ENCODE results near the gene DENND4A.
A peak's percentile ranks its signal among the peaks of the same experiment; 100 is the strongest.
"Not testable (repeated sequence)": the region's sequence is repeated elsewhere in the genome, so short reads cannot be mapped to it uniquely, and the experiment has no call there.

DENND4A gene

GRCh38 chr15:65818927-65819562 is 27.0 kb upstream of the DENND4A start:
- DNase-seq (ENCODE audit: low spot score) = no peak

- DNase-seq (ENCODE audit: low spot score) = no peak
Measured at GRCh38 chr15:65816441-65816840, 24.3 kb upstream of the DENND4A start.

GRCh38 chr15:65816008-65816407 is 23.9 kb upstream of the DENND4A start:
- not testable (repeated sequence) for DNase-seq (ENCODE audit: low spot score)

- DNase-seq (ENCODE audit: low spot score) = not testable (repeated sequence)
Measured at GRCh38 chr15:65814271-65814670, 22.2 kb upstream of the DENND4A start.

GRCh38 chr15:65812916-65813315 is 20.8 kb upstream of the DENND4A start:
- DNase-seq (ENCODE audit: low spot score) = no peak

- DNase-seq (ENCODE audit: low spot score) = no peak
Measured at GRCh38 chr15:65812467-65812866, 20.4 kb upstream of the DENND4A start.

GRCh38 chr15:65811835-65812234 is 19.7 kb upstream of the DENND4A start:
- DNase-seq (ENCODE audit: low spot score) = no peak

- DNase-seq (ENCODE audit: low spot score) = not testable (repeated sequence)
Measured at GRCh38 chr15:65811011-65811733, 19.1 kb upstream of the DENND4A start.

GRCh38 chr15:65806397-65806796 is 14.3 kb upstream of the DENND4A start:
- DNase-seq (ENCODE audit: low spot score) = no peak

GRCh38 chr15:65805019-65805745 is 13.1 kb upstream of the DENND4A start:
- DNase-seq (ENCODE audit: low spot score) = no peak

GRCh38 chr15:65804252-65804931 is 12.3 kb upstream of the DENND4A start:
- peak; percentile 18 for DNase-seq (ENCODE audit: low spot score)

GRCh38 chr15:65801229-65801805 is 9.2 kb upstream of the DENND4A start:
- DNase-seq (ENCODE audit: low spot score) = no peak

- DNase-seq (ENCODE audit: low spot score) = peak; percentile 59
Measured at GRCh38 chr15:65796610-65797078, 4.6 kb upstream of the DENND4A start.

GRCh38 chr15:65795663-65796216 is 3.6 kb upstream of the DENND4A start:
- no peak for DNase-seq (ENCODE audit: low spot score)

GRCh38 chr15:65793818-65794104 is 1.7 kb upstream of the DENND4A start:
- DNase-seq (ENCODE audit: low spot score) = no peak

- no peak for DNase-seq (ENCODE audit: low spot score)
Measured at GRCh38 chr15:65792988-65793817, 1.1 kb upstream of the DENND4A start.

GRCh38 chr15:65791335-65792137 is 557 bp downstream of the DENND4A start:
- peak; percentile 22 for DNase-seq (ENCODE audit: low spot score)

- no peak for DNase-seq (ENCODE audit: low spot score)
Measured at GRCh38 chr15:65790694-65791334, 1.3 kb downstream of the DENND4A start.

GRCh38 chr15:65789759-65790425 is 2.2 kb downstream of the DENND4A start:
- no peak for DNase-seq (ENCODE audit: low spot score)
